HEK293 (cell line): ENCODE results near the gene PPP4R4.
A peak's percentile ranks its signal among the peaks of the same experiment; 100 is the strongest.

Experiments
- GFI1B ChIP-seq: fragments of 450-650 bp; formaldehyde crosslinking; IDR thresholded peaks from 2 replicates; pipeline ENCODE4 v1.5.1; 2016; ENCODE audit warnings: missing biosample characterization, missing genetic modification characterization
- KLF9 ChIP-seq: fragments of 450-650 bp; formaldehyde crosslinking; IDR thresholded peaks from 2 replicates; pipeline ENCODE4 v1.5.1; 2016; ENCODE audit warnings: missing biosample characterization, missing genetic modification characterization, low read depth
- MYNN ChIP-seq: fragments of 450-650 bp; formaldehyde crosslinking; IDR thresholded peaks from 2 replicates; pipeline ENCODE4 v1.5.1; 2016; ENCODE audit warnings: missing biosample characterization, missing genetic modification characterization, borderline replicate concordance
- SCRT1 ChIP-seq: fragments of 450-650 bp; formaldehyde crosslinking; IDR thresholded peaks from 2 replicates; pipeline ENCODE4 v1.5.1; 2016; ENCODE audit warnings: missing biosample characterization, missing genetic modification characterization, borderline replicate concordance
- ZBTB10 ChIP-seq: fragments of 450-650 bp; formaldehyde crosslinking; IDR thresholded peaks from 2 replicates; pipeline ENCODE4 v1.5.1; 2016; ENCODE audit warnings: missing biosample characterization, missing genetic modification characterization
- ZBTB17 ChIP-seq: fragments of 450-650 bp; formaldehyde crosslinking; IDR thresholded peaks from 2 replicates; pipeline ENCODE4 v1.5.1; 2016; ENCODE audit warnings: missing biosample characterization, missing genetic modification characterization
- ZFHX2 ChIP-seq: fragments of 450-650 bp; formaldehyde crosslinking; conservative IDR thresholded peaks from 2 replicates; pipeline ENCODE4 v1.5.1; 2016; ENCODE audit warnings: missing biosample characterization, missing genetic modification characterization
- ZNF16 ChIP-seq: fragments of 450-650 bp; formaldehyde crosslinking; IDR thresholded peaks from 2 replicates; pipeline ENCODE4 v1.5.1; 2016; ENCODE audit warnings: low read depth, missing biosample characterization, missing genetic modification characterization
- ZNF302 ChIP-seq: fragments of 450-650 bp; formaldehyde crosslinking; IDR thresholded peaks from 2 replicates; pipeline ENCODE4 v1.5.1; 2016; ENCODE audit warnings: missing biosample characterization, missing genetic modification characterization, low read depth
- ZNF335 ChIP-seq: fragments of 450-650 bp; formaldehyde crosslinking; conservative IDR thresholded peaks from 2 replicates; pipeline ENCODE4 v1.5.1; 2016; ENCODE audit warnings: missing biosample characterization, missing genetic modification characterization
- ZNF423 ChIP-seq: fragments of 450-650 bp; formaldehyde crosslinking; IDR thresholded peaks from 2 replicates; pipeline ENCODE4 v1.5.1; 2016; ENCODE audit warnings: missing biosample characterization, missing genetic modification characterization
- ZNF510 ChIP-seq: fragments of 450-650 bp; formaldehyde crosslinking; IDR thresholded peaks from 2 replicates; pipeline ENCODE4 v1.5.1; 2018; ENCODE audit warnings: mild to moderate bottlenecking, missing genetic modification characterization, missing biosample characterization; ENCODE audit not compliant: insufficient replicate concordance
- ZNF555 ChIP-seq: fragments of 450-650 bp; formaldehyde crosslinking; conservative IDR thresholded peaks from 2 replicates; pipeline ENCODE4 v1.5.1; 2017; ENCODE audit warnings: missing biosample characterization, mild to moderate bottlenecking, missing genetic modification characterization, inconsistent platforms
- ZNF629 ChIP-seq: fragments of 450-650 bp; formaldehyde crosslinking; IDR thresholded peaks from 2 replicates; pipeline ENCODE4 v1.5.1; 2017; ENCODE audit warnings: missing biosample characterization, missing genetic modification characterization
- ZNF654 ChIP-seq: fragments of 450-650 bp; formaldehyde crosslinking; IDR thresholded peaks from 2 replicates; pipeline ENCODE4 v1.5.1; 2016; ENCODE audit warnings: low read depth, missing biosample characterization, missing genetic modification characterization
- ZNF664 ChIP-seq: fragments of 450-650 bp; formaldehyde crosslinking; IDR thresholded peaks from 2 replicates; pipeline ENCODE4 v1.5.1; 2016; ENCODE audit warnings: missing biosample characterization, missing genetic modification characterization
- ZNF777 ChIP-seq: fragments of 450-650 bp; formaldehyde crosslinking; IDR thresholded peaks from 2 replicates; pipeline ENCODE4 v1.5.1; 2017; ENCODE audit warnings: missing biosample characterization, missing genetic modification characterization, borderline replicate concordance
- ZSCAN18 ChIP-seq: fragments of 450-650 bp; formaldehyde crosslinking; IDR thresholded peaks from 2 replicates; pipeline ENCODE4 v1.5.1; 2016; ENCODE audit warnings: missing biosample characterization, missing genetic modification characterization
- ZSCAN5A ChIP-seq: fragments of 450-650 bp; formaldehyde crosslinking; IDR thresholded peaks from 2 replicates; pipeline ENCODE4 v1.5.1; 2016; ENCODE audit warnings: missing biosample characterization, missing genetic modification characterization
- ZXDB ChIP-seq: fragments of 450-650 bp; formaldehyde crosslinking; IDR thresholded peaks from 2 replicates; pipeline ENCODE4 v1.5.1; 2016; ENCODE audit warnings: missing biosample characterization, missing genetic modification characterization
- TF ChIP-seq, protein P1 (sequence below): fragments of 450-650 bp; formaldehyde crosslinking; IDR thresholded peaks from 2 replicates; pipeline ENCODE4 v1.5.1; 2017; ENCODE audit warnings: missing biosample characterization, missing genetic modification characterization
- TF ChIP-seq, protein P2 (sequence below): fragments of 450-650 bp; formaldehyde crosslinking; IDR thresholded peaks from 2 replicates; pipeline ENCODE4 v1.5.1; 2016; ENCODE audit warnings: missing biosample characterization, missing genetic modification characterization
- TF ChIP-seq, protein P3 (sequence below): fragments of 450-650 bp; formaldehyde crosslinking; IDR thresholded peaks from 2 replicates; pipeline ENCODE4 v1.5.1; 2016; ENCODE audit warnings: missing biosample characterization, missing genetic modification characterization

The PPP4R4 gene

DNA sequence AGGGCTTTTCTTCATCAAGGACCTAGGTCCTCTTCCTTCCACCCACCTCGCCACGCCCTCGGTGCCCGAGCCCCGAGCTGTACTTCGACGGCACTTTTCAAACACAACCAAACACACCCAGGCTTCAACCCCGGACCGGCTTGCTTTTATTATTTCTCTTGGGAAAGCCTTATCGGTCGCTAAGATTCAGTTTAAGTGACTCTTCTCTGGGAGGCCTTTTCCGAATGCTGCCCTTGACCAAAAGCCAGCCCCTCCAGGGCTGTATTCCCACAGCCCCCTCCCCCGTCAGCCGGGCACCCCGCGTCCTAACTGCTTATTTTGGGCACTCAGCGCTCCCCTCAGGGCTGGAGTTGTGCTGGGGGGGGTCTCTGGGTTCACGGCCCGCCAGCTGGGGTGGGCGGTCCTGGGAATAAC lies 644 bp upstream of the PPP4R4 start (continued):
- no peak for TF ChIP-seq ZSCAN18
- no peak for TF ChIP-seq ZNF629 (tag by site-specific recombination)
- TF ChIP-seq ZFHX2 (tag by site-specific recombination) = peak; percentile 42
- TF ChIP-seq, protein P1, sequence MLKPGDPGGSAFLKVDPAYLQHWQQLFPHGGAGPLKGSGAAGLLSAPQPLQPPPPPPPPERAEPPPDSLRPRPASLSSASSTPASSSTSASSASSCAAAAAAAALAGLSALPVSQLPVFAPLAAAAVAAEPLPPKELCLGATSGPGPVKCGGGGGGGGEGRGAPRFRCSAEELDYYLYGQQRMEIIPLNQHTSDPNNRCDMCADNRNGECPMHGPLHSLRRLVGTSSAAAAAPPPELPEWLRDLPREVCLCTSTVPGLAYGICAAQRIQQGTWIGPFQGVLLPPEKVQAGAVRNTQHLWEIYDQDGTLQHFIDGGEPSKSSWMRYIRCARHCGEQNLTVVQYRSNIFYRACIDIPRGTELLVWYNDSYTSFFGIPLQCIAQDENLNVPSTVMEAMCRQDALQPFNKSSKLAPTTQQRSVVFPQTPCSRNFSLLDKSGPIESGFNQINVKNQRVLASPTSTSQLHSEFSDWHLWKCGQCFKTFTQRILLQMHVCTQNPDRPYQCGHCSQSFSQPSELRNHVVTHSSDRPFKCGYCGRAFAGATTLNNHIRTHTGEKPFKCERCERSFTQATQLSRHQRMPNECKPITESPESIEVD (tag by site-specific recombination) = no peak
- TF ChIP-seq MYNN (tag by site-specific recombination) = no peak
- TF ChIP-seq ZNF335 (tag by site-specific recombination) = peak; percentile 63
- TF ChIP-seq ZNF555 (tag by site-specific recombination) = no peak
- TF ChIP-seq KLF9 (tag by site-specific recombination) = peak; percentile 40
- no peak for TF ChIP-seq ZNF16 (tag by site-specific recombination)
- no peak for TF ChIP-seq ZNF302 (tag by site-specific recombination)
- TF ChIP-seq ZBTB17 (tag by site-specific recombination) = no peak
- TF ChIP-seq, protein P2, sequence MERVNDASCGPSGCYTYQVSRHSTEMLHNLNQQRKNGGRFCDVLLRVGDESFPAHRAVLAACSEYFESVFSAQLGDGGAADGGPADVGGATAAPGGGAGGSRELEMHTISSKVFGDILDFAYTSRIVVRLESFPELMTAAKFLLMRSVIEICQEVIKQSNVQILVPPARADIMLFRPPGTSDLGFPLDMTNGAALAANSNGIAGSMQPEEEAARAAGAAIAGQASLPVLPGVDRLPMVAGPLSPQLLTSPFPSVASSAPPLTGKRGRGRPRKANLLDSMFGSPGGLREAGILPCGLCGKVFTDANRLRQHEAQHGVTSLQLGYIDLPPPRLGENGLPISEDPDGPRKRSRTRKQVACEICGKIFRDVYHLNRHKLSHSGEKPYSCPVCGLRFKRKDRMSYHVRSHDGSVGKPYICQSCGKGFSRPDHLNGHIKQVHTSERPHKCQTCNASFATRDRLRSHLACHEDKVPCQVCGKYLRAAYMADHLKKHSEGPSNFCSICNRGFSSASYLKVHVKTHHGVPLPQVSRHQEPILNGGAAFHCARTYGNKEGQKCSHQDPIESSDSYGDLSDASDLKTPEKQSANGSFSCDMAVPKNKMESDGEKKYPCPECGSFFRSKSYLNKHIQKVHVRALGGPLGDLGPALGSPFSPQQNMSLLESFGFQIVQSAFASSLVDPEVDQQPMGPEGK = peak; percentile 52
- no peak for TF ChIP-seq ZNF664 (tag by site-specific recombination)
- no peak for TF ChIP-seq ZXDB
- no peak for TF ChIP-seq ZNF654 (tag by site-specific recombination)
- TF ChIP-seq ZNF423 (tag by site-specific recombination) = no peak
- no peak for TF ChIP-seq ZBTB10
- TF ChIP-seq, protein P3, sequence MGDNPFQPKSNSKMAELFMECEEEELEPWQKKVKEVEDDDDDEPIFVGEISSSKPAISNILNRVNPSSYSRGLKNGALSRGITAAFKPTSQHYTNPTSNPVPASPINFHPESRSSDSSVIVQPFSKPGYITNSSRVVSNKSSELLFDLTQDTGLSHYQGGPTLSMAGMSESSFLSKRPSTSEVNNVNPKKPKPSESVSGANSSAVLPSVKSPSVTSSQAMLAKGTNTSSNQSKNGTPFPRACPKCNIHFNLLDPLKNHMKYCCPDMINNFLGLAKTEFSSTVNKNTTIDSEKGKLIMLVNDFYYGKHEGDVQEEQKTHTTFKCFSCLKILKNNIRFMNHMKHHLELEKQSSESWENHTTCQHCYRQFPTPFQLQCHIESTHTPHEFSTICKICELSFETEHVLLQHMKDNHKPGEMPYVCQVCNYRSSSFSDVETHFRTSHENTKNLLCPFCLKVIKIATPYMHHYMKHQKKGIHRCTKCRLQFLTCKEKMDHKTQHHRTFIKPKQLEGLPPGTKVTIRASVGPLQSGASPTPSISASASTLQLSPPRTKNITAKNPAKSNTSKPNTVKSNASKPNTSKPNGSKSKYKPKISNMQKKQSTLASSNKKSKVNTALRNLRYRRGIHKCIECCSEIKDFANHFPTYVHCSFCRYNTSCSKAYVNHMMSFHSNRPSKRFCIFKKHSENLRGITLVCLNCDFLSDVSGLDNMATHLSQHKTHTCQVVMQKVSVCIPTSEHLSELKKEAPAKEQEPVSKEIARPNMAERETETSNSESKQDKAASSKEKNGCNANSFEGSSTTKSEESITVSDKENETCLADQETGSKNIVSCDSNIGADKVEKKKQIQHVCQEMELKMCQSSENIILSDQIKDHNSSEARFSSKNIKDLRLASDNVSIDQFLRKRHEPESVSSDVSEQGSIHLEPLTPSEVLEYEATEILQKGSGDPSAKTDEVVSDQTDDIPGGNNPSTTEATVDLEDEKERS (tag by site-specific recombination) = no peak
- peak; percentile 57; the same call in 1 of the 2 replicates for TF ChIP-seq ZNF777 (tag by site-specific recombination)
- TF ChIP-seq ZSCAN5A (tag by site-specific recombination) = no peak
- no peak for TF ChIP-seq ZNF510
- TF ChIP-seq GFI1B (tag by site-specific recombination) = no peak
- TF ChIP-seq SCRT1 (tag by site-specific recombination) = no peak
